Activated naive CD4-positive, alpha-beta T cell treated with anti-CD3 and anti-CD28 coated beads, Interleukin-2, amount 10 ng/mL, durations not matched to agents 7 days and 5 days (primary cell): Measurements from ENCODE around the gene MFAP3.

Source experiments
- CTCF ChIA-PET: fragments of 350-600 bp; sonication (Branson Sonifier 250); formaldehyde crosslinking; loops from one replicate; lab custom pipeline; 2021; ENCODE audit warnings: antibody characterized with exemption; lab: Charles Lee
- DNase-seq: peaks from one replicate; pipeline ENCODE4 v3.0.0-alpha.2; 2020
- H3K27ac Mint-ChIP-seq: one replicate; pipeline ENCODE4 v1.8.0; 2021; ENCODE audit warnings: mild to moderate bottlenecking, moderate library complexity, mixed read lengths
- H3K27me3 Mint-ChIP-seq: one replicate; pipeline ENCODE4 v1.8.0; 2021; ENCODE audit warnings: mild to moderate bottlenecking, mixed read lengths
- H3K36me3 Mint-ChIP-seq: one replicate; pipeline ENCODE4 v1.8.0; 2021; ENCODE audit warnings: mixed read lengths
- H3K4me1 Mint-ChIP-seq: one replicate; pipeline ENCODE4 v1.8.0; 2021; ENCODE audit warnings: mixed read lengths
- H3K4me3 Mint-ChIP-seq: one replicate; pipeline ENCODE4 v1.8.0; 2021; ENCODE audit warnings: mild to moderate bottlenecking, moderate library complexity, mixed read lengths
- H3K9me3 Mint-ChIP-seq: one replicate; pipeline ENCODE4 v1.8.0; 2021; ENCODE audit warnings: mixed read lengths

The MFAP3 gene

DNA sequence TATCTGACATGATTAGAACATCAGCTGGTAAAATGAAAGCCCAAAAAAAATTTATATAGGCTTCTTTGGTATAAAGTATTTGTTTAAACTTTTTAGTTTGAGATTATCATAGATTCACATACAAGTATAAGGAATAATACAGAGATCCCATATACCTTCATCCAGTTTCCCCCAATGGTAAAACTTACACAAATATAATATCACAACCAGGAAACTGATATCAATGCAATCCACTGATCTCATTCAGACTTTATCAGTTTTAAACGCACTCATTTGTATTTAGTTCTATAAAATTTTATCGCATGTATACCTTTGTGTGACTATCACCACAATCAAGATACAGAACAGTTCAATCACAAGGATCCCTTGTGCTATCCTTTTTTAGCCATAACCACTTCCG, 3.8 kb upstream of the MFAP3 start:
- H3K27me3 Mint-ChIP-seq: no peaks in the 10 kb centered on the region
- H3K36me3 Mint-ChIP-seq: peaks cover 18% of the 10 kb centered on the region
- CTCF ChIA-PET: no interaction called here
- no peak for DNase-seq
- no peak overlapping the region for H3K4me3 Mint-ChIP-seq
- H3K4me1 Mint-ChIP-seq: peaks cover 26% of the 10 kb centered on the region
- H3K9me3 Mint-ChIP-seq: no peaks in the 10 kb centered on the region
- no peak overlapping the region for H3K27ac Mint-ChIP-seq

DNA sequence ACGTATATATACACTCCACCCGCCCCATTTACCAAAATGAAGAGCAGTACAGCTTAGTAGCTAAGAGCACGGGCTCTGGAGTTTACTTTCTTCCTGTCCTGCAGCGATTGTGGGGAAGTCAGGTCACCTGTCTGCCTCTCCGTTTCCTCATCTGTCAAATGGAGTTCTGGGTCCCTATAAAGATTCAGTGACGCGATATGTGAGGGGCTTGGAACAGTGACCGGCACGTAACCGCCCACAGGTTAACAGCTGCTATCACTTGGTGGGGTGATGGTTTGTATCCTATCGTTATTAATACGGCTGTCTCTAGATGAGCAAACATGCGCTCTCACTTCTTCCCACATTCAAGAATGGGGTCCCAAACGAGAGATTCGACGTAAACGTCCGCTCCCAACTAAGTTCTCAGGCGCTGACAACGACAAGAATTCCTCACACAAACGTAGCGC, 483 bp upstream of the MFAP3 start:
- Mint-ChIP-seq H3K4me3 (peak overlapping the region; percentile 89), H3K27me3 (no peaks in the 10 kb centered on the region), H3K36me3 (peaks cover 10% of the 10 kb centered on the region), H3K4me1 (peaks cover 44% of the 10 kb centered on the region), H3K9me3 (no peaks in the 10 kb centered on the region), H3K27ac (peak overlapping the region; percentile 96)
- CTCF ChIA-PET: interaction anchor here (1.3 kb wide), 1 partner anchor 10 kb away, joined by 3 read pairs; no protein-coding TSS in a partner anchor
- peak; percentile 67 for DNase-seq

DNA sequence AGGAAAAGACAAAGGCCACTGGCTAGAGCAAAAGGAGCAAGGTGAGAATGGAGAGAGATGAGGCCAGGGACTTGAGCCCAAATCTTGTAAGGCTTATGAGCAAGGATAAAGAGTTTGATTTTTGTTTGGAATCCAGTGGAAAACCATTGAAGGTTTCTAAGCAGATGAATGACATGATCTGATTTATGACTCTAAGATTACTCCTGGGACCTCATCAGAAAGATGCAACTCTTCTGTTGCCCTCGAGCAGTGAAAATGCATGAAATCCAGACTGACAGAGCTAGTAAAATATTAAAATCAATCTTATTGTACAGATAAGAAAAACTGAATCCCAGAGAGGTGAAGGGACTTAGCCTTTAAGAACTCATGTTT, 677 bp downstream of the MFAP3 start:
- Mint-ChIP-seq H3K27ac (peak overlapping the region; percentile 96), H3K4me3 (peak overlapping the region; percentile 89), H3K4me1 (peaks cover 48% of the 10 kb centered on the region), H3K36me3 (peaks cover 14% of the 10 kb centered on the region), H3K9me3 (no peaks in the 10 kb centered on the region), H3K27me3 (no peaks in the 10 kb centered on the region)
- DNase-seq: no peak
- CTCF ChIA-PET: interaction anchor here (1.7 kb wide), 1 partner anchor 33 kb away, joined by 4 read pairs; no protein-coding TSS in a partner anchor

DNA sequence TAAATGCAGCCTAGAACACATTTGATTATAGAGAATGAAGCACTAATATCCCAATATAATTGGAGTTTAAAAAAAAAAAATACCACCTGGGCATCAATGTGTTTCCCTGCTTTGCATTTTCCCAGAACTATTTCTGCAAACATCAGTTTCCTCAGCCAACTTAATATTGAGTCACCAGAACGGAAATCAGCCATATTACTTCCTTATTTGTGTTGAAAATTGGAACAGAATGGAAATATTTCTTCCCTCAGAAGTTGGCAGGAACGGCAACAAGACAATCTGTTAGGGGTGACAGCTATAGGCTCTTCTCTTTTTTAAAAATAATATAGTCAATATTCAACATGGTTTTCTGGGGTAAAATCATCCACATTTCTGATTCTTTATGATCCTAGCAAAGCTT, 4.0 kb downstream of the MFAP3 start:
- DNase-seq: no peak
- no peaks in the 10 kb centered on the region for H3K9me3 Mint-ChIP-seq
- no peak overlapping the region for H3K4me3 Mint-ChIP-seq
- peaks cover 51% of the 10 kb centered on the region for H3K4me1 Mint-ChIP-seq
- CTCF ChIA-PET: no interaction called here
- H3K36me3 Mint-ChIP-seq: peaks cover 26% of the 10 kb centered on the region
- no peak overlapping the region for H3K27ac Mint-ChIP-seq
- H3K27me3 Mint-ChIP-seq: no peaks in the 10 kb centered on the region

DNA sequence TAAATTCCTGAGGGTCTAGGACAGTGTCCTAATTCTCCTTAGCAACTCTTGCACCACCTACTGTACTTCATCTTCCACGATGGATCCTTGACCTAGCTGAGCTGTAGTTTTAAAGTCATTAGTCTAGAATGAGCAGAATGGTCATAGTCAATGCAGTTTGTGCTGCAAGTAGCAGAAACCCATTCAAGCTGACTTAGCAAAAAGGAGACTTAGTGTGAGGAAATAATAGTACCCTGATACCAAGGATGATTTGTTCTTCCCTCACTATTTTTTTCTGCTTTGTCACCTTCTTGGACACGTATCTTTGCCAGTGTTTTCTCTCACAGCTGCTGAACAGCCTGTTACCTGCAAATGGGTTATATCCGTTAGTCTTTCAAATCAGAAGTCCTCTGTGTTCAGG, 5.3 kb downstream of the MFAP3 start:
- no peak overlapping the region for H3K27ac Mint-ChIP-seq
- CTCF ChIA-PET: interaction anchor here (1.1 kb wide), 1 partner anchor 130 kb away, joined by 5 read pairs; no protein-coding TSS in a partner anchor
- DNase-seq: no peak
- no peak overlapping the region for H3K4me3 Mint-ChIP-seq
- no peaks in the 10 kb centered on the region for H3K9me3 Mint-ChIP-seq
- peaks cover 23% of the 10 kb centered on the region for H3K36me3 Mint-ChIP-seq
- peaks cover 48% of the 10 kb centered on the region for H3K4me1 Mint-ChIP-seq
- H3K27me3 Mint-ChIP-seq: no peaks in the 10 kb centered on the region

DNA sequence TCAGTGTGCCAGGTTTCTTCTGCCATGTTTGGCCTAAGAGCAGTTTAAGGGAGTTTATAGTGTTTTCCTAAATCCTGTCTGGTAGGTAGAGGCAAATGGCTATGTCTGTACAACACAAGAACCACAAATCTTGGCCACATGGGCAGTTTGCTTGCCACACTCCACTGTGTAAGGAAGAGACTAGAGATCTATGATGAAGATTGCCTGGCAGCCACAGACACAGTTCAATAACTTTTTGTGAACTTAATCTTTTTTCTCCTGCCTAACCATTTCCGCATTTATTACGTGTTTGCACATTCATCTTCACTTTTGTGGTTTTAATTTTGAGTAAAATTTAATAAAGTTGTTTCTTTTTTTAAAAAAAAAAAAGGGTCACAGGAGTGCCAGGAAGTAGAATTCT, 5.8 kb downstream of the MFAP3 start:
- H3K4me1 Mint-ChIP-seq: peaks cover 44% of the 10 kb centered on the region
- CTCF ChIA-PET: no interaction called here

GRCh38 chr5:154046486-154046885, 7.7 kb downstream of the MFAP3 start:
- Mint-ChIP-seq H3K27me3 (no peaks in the 10 kb centered on the region), H3K36me3 (peaks cover 29% of the 10 kb centered on the region), H3K27ac (no peak overlapping the region), H3K4me1 (peaks cover 29% of the 10 kb centered on the region), H3K9me3 (no peaks in the 10 kb centered on the region), H3K4me3 (no peak overlapping the region)
- CTCF ChIA-PET: interaction anchor here (1.0 kb wide), 1 partner anchor 17 kb away, joined by 3 read pairs; no protein-coding TSS in a partner anchor
- DNase-seq: no peak

More for the DNA sequence above, 5.8 kb downstream of the MFAP3 start:
- Mint-ChIP-seq H3K9me3 (no peaks in the 10 kb centered on the region), H3K27ac (no peak overlapping the region), H3K27me3 (no peaks in the 10 kb centered on the region), H3K36me3 (peaks cover 22% of the 10 kb centered on the region), H3K4me3 (no peak overlapping the region)
- DNase-seq: no peak

DNA sequence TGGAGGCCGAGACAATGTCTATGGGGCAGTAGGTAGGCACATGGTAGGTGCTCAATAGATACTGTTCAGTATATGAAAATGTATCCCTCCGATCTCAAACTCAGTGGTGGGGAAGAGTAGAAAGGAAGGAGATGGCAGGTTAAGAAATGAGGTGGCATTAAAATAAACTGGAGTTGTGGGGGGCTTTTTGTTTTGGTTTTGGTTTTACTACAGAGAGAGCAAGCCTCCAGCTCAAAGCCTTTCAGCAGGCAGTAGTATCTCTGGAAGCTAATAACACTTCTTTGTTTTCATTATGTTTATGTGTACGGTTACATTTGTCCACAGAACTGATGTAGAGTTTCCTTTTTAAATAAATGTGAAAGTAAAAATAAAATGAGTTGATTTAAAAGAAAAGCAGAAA, 8.6 kb downstream of the MFAP3 start:
- no peaks in the 10 kb centered on the region for H3K27me3 Mint-ChIP-seq
- H3K4me3 Mint-ChIP-seq: no peak overlapping the region
- H3K27ac Mint-ChIP-seq: no peak overlapping the region
- CTCF ChIA-PET: no interaction called here
- H3K4me1 Mint-ChIP-seq: peaks cover 26% of the 10 kb centered on the region
- H3K9me3 Mint-ChIP-seq: no peaks in the 10 kb centered on the region
- DNase-seq: no peak
- H3K36me3 Mint-ChIP-seq: peaks cover 32% of the 10 kb centered on the region

DNA sequence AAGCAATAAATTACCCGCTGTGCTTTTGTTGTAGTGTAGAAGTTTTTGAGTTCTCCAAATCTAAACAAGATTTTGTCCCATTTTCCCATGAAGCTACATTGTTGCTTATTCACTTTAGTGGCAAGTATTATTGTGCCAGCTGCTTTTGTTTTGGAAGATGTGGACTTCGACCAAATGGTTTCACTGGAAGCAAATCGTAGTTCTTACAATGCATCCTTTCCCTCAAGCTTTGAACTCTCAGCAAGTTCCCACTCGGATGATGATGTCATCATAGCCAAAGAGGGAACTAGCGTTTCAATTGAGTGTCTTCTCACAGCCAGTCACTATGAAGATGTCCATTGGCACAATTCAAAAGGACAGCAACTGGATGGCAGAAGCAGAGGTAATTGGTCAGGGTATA, 10.9 kb downstream of the MFAP3 start:
- no peak overlapping the region for H3K4me3 Mint-ChIP-seq
- no peak for DNase-seq
- no peak overlapping the region for H3K27ac Mint-ChIP-seq
- CTCF ChIA-PET: no interaction called here
- no peaks in the 10 kb centered on the region for H3K9me3 Mint-ChIP-seq
- H3K4me1 Mint-ChIP-seq: peaks cover 16% of the 10 kb centered on the region
- H3K36me3 Mint-ChIP-seq: peaks cover 46% of the 10 kb centered on the region
- H3K27me3 Mint-ChIP-seq: no peaks in the 10 kb centered on the region

DNA sequence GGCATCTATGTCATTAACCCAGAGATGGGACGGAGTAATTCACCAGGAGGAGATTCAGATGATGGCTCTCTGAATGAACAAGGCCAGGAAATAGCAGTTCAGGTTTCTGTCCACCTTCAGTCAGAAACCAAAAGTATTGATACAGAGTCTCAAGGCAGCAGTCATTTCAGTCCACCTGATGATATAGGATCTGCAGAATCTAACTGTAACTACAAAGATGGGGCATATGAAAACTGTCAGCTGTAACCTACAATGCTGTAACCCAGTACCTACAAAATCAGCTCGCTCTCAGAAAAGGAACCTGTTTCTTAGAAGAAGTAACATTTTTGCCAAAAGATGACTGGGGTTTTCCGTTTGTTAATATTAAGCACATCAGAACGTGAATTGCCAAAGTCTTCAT, 14.7 kb downstream of the MFAP3 start:
- H3K27ac Mint-ChIP-seq: no peak overlapping the region

GRCh38 chr5:154055201-154055600, 16.4 kb downstream of the MFAP3 start:
- no peak for DNase-seq
- Mint-ChIP-seq H3K4me3 (no peak overlapping the region), H3K36me3 (peaks cover 33% of the 10 kb centered on the region), H3K27me3 (no peaks in the 10 kb centered on the region), H3K9me3 (no peaks in the 10 kb centered on the region), H3K4me1 (peaks cover 11% of the 10 kb centered on the region), H3K27ac (no peak overlapping the region)
- CTCF ChIA-PET: interaction anchor here (1.9 to 2.1 kb wide), 2 partner anchors 15 to 17 kb away, joined by 7 to 8 read pairs; no protein-coding TSS in a partner anchor

More for the DNA sequence above, 14.7 kb downstream of the MFAP3 start:
- Mint-ChIP-seq H3K4me3 (no peak overlapping the region), H3K4me1 (peaks cover 2% of the 10 kb centered on the region), H3K36me3 (peaks cover 38% of the 10 kb centered on the region), H3K9me3 (no peaks in the 10 kb centered on the region), H3K27me3 (no peaks in the 10 kb centered on the region)
- CTCF ChIA-PET: interaction anchor here (1.1 to 1.7 kb wide), 2 partner anchors 16 to 368 kb away, joined by 3 to 4 read pairs; no protein-coding TSS in a partner anchor
- no peak for DNase-seq

DNA sequence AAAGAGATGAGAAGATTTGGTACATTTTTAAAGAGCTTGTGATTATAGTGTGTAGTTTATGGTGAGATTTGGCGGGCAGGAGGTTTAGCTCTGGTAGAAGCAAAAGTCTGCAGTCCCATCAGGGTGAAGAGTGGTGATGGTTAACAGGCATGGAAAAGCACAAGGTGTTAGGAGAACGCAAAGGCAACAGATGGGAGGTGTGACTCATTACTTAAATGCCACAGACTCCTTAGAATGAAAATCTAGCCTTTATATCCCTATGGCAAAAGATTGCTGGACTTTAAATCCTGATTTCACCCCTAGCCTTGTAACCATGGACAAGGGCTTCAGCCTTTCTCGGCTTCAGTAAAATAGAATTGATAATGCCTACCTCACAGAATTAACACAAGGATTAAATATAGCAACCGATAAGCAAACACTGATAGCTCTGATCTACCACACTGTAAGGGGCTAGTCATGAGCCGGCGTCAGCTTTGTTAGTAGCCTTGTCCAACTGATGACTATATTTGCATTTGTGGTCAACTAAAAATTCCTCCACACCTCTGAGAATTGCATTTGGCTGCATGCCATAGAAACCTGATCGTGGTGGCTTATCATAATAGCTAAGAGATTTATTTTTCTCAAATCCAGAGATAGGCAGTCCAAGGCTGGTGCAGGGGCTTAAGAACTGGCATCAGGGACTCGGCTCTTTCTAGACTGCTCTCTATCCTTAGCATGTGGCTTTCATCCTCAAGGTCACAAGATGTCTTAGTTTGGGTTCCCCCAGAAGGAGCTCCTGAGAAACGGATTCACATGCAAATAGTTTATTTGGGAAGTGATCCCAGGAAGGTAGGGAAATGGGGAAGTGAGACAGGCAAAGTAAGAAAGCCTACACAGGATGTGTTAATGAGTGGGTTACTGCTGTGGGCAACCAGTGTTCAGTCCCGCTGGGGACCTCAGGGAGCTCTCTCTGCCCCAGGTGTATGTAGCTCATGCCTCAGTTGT, 19.6 kb downstream of the MFAP3 start:
- H3K27me3 Mint-ChIP-seq: no peaks in the 10 kb centered on the region
- H3K36me3 Mint-ChIP-seq: peaks cover 14% of the 10 kb centered on the region
- no peak for DNase-seq
- H3K4me1 Mint-ChIP-seq: peaks cover 11% of the 10 kb centered on the region
- CTCF ChIA-PET: interaction anchor here (1.4 to 1.6 kb wide), 2 partner anchors 14 to 122 kb away, joined by 3 to 7 read pairs; no protein-coding TSS in a partner anchor
- no peaks in the 10 kb centered on the region for H3K9me3 Mint-ChIP-seq
- H3K4me3 Mint-ChIP-seq: no peak overlapping the region
- no peak overlapping the region for H3K27ac Mint-ChIP-seq

DNA sequence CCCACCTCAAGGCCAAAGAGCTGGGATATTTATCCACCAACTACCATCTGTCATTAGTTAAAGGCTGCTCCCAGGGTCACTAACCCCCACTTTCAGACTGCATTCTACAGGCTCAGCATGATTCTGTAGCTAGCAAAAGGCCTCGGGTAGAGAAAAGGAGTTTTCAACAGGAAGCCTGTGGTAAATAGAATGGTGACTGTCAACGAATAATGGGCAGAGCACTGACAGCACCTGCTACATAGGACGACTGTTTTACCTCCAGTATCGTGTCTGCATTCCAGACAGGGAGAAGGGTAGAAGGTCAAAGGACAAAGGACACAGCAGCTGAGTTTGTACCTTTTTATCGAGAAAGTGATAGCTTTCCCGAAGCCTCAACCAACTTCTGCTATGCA, 20.3 kb downstream of the MFAP3 start:
- Mint-ChIP-seq H3K27ac (no peak overlapping the region), H3K9me3 (no peaks in the 10 kb centered on the region), H3K36me3 (peaks cover 8% of the 10 kb centered on the region), H3K27me3 (no peaks in the 10 kb centered on the region), H3K4me3 (no peak overlapping the region), H3K4me1 (peaks cover 11% of the 10 kb centered on the region)
- CTCF ChIA-PET: interaction anchor here (1.0 to 1.6 kb wide), 3 partner anchors 10 to 121 kb away, joined by 3 to 7 read pairs (median 4); no protein-coding TSS in a partner anchor
- no peak for DNase-seq

DNA sequence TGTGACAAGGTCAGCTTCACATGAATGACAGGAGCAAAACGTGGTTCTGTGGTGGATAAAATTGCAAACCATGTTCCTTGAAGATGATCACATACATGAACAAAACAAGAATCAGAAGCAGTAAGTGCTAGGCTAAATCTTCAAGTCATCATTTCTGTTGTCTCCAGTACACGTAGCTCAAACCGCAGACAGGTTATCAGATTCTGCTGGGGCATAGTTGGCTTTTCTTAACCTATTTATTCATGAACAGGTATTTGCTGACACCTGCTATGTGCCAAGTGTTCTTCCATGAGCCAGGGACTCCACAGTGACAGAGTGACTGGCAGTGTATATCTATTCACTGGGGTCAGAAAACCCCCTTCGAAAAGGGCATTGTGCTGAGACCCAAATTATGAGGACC, 20.8 kb downstream of the MFAP3 start:
- no peak for DNase-seq
- CTCF ChIA-PET: interaction anchor here (1.0 to 1.6 kb wide), 3 partner anchors 9 to 121 kb away, joined by 3 to 7 read pairs (median 4); no protein-coding TSS in a partner anchor
- Mint-ChIP-seq H3K27me3 (no peaks in the 10 kb centered on the region), H3K9me3 (no peaks in the 10 kb centered on the region), H3K4me1 (peaks cover 11% of the 10 kb centered on the region), H3K36me3 (peaks cover 5% of the 10 kb centered on the region), H3K4me3 (no peak overlapping the region), H3K27ac (no peak overlapping the region)
